ENCODE measurements around the gene CSH2.

CSH2 gene

GRCh38 chr17:63914471-63914870, 41.0 kb upstream of the CSH2 start:
- Histone ChIP-seq H3K9me2 (replicated peaks; ENCODE audit: insufficient read depth, low read length) (no peaks in the 10 kb centered on the region), H4K20me1 (ENCODE audit: low read depth, low read length) (no peaks in the 10 kb centered on the region), H3K4me3 (ENCODE audit: insufficient read depth, low read length, poor library complexity, severe bottlenecking) (no peak overlapping the region), H3K9ac (ENCODE audit: low read length) (no peak overlapping the region), H3K9me3 (ENCODE audit: insufficient read depth, low read length) (no peaks in the 10 kb centered on the region), H3F3A (ENCODE audit: insufficient read depth) (peaks cover 2% of the 10 kb centered on the region; the same call in 1 of the 2 replicates), H3K27me3 (ENCODE audit: low read length) (no peaks in the 10 kb centered on the region), H3K27ac (ENCODE audit: low read depth, low read length) (no peak overlapping the region), H3K79me2 (ENCODE audit: insufficient read depth, low read length) (no peaks in the 10 kb centered on the region), H3K36me3 (ENCODE audit: low read length) (no peaks in the 10 kb centered on the region), H2AFZ (ENCODE audit: low read depth, low read length, severe bottlenecking) (no peak overlapping the region), H3K4me2 (ENCODE audit: low read depth, low read length, poor library complexity, severe bottlenecking) (no peak overlapping the region)
- no peak for TF ChIP-seq EZH2phosphoT487 (conservative IDR thresholded peaks at IDR 0.05; ENCODE audit: low read length)
- TF ChIP-seq, protein P1, sequence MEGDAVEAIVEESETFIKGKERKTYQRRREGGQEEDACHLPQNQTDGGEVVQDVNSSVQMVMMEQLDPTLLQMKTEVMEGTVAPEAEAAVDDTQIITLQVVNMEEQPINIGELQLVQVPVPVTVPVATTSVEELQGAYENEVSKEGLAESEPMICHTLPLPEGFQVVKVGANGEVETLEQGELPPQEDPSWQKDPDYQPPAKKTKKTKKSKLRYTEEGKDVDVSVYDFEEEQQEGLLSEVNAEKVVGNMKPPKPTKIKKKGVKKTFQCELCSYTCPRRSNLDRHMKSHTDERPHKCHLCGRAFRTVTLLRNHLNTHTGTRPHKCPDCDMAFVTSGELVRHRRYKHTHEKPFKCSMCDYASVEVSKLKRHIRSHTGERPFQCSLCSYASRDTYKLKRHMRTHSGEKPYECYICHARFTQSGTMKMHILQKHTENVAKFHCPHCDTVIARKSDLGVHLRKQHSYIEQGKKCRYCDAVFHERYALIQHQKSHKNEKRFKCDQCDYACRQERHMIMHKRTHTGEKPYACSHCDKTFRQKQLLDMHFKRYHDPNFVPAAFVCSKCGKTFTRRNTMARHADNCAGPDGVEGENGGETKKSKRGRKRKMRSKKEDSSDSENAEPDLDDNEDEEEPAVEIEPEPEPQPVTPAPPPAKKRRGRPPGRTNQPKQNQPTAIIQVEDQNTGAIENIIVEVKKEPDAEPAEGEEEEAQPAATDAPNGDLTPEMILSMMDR (IDR thresholded peaks at IDR 0.05; ENCODE audit: insufficient read depth, low read length, poor library complexity, severe bottlenecking) = no peak

GRCh38 chr17:63911657-63912100, 38.2 kb upstream of the CSH2 start:
- H3K4me3 ChIP-seq (ENCODE audit: insufficient read depth, low read length, poor library complexity, severe bottlenecking) = no peak overlapping the region
- no peaks in the 10 kb centered on the region for H3K79me2 ChIP-seq (ENCODE audit: insufficient read depth, low read length)
- no peaks in the 10 kb centered on the region for H4K20me1 ChIP-seq (ENCODE audit: low read depth, low read length)
- no peak overlapping the region for H3K4me2 ChIP-seq (ENCODE audit: low read depth, low read length, poor library complexity, severe bottlenecking)
- H3K9me2 ChIP-seq (replicated peaks; ENCODE audit: insufficient read depth, low read length) = no peaks in the 10 kb centered on the region
- no peak overlapping the region for H2AFZ ChIP-seq (ENCODE audit: low read depth, low read length, severe bottlenecking)
- H3K27me3 ChIP-seq (ENCODE audit: low read length) = no peaks in the 10 kb centered on the region
- no peaks in the 10 kb centered on the region for H3F3A ChIP-seq (ENCODE audit: insufficient read depth)
- H3K9ac ChIP-seq (ENCODE audit: low read length) = no peak overlapping the region
- no peaks in the 10 kb centered on the region for H3K36me3 ChIP-seq (ENCODE audit: low read length)
- no peak for TF ChIP-seq EZH2phosphoT487 (conservative IDR thresholded peaks at IDR 0.05; ENCODE audit: low read length)
- TF ChIP-seq, protein P1 (IDR thresholded peaks at IDR 0.05; ENCODE audit: insufficient read depth, low read length, poor library complexity, severe bottlenecking) = peak; percentile 23
- H3K27ac ChIP-seq (ENCODE audit: low read depth, low read length) = no peak overlapping the region
- no peaks in the 10 kb centered on the region for H3K9me3 ChIP-seq (ENCODE audit: insufficient read depth, low read length)

DNA sequence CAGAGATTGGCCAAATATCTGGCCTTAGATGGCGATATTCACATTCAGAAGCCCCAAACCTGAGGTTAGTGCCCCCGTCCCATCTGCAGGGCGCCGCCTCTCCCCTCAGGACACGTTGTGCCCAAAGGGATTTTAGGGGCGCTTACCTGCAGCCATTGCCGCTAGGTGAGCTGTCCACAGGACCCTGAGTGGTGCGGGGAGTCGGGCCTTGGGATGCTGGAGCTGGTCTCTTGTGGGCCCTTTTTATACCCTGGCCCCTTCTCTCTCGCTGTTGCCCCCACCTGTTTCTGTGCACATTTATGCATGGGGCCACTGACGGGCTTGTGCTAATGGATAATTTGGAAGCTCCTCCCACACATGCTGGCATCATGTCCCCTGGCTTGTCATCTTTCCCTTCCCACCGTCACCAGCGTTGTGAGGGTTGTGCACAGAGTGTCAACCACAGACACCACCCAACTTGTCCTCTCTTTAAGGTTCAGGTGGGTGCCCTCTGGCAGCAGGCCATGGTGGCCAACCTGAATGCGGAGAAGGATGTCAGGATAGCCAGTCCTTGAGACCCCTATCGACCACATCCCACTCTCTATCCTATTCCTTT, 37.7 kb upstream of the CSH2 start, which contains the start of gene CSHL1:
CSHL1 (minus strand) TSS at position 218 of the 595 bp plus-strand sequence; CDS start at position 156, 62 bp downstream.
- H3K9ac ChIP-seq (ENCODE audit: low read length) = no peak within 1 kb of the TSS
- H3K27ac ChIP-seq (ENCODE audit: low read depth, low read length) = no peak within 1 kb of the TSS
- H3K36me3 ChIP-seq (ENCODE audit: low read length) = no peaks in the 10 kb centered on the region
- no peaks in the 10 kb centered on the region for H3F3A ChIP-seq (ENCODE audit: insufficient read depth)
- H3K79me2 ChIP-seq (ENCODE audit: insufficient read depth, low read length) = no peaks in the 10 kb centered on the region
- H3K9me2 ChIP-seq (replicated peaks; ENCODE audit: insufficient read depth, low read length) = no peaks in the 10 kb centered on the region
- no peaks in the 10 kb centered on the region for H3K27me3 ChIP-seq (ENCODE audit: low read length)
- TF ChIP-seq, protein P1 (IDR thresholded peaks at IDR 0.05; ENCODE audit: insufficient read depth, low read length, poor library complexity, severe bottlenecking) = no peak
- no peak for TF ChIP-seq EZH2phosphoT487 (conservative IDR thresholded peaks at IDR 0.05; ENCODE audit: low read length)
- no peaks in the 10 kb centered on the region for H3K9me3 ChIP-seq (ENCODE audit: insufficient read depth, low read length)
- H3K4me3 ChIP-seq (ENCODE audit: insufficient read depth, low read length, poor library complexity, severe bottlenecking) = no peak within 1 kb of the TSS
- no peak within 1 kb of the TSS for H2AFZ ChIP-seq (ENCODE audit: low read depth, low read length, severe bottlenecking)
- no peaks in the 10 kb centered on the region for H4K20me1 ChIP-seq (ENCODE audit: low read depth, low read length)
- no peak within 1 kb of the TSS for H3K4me2 ChIP-seq (ENCODE audit: low read depth, low read length, poor library complexity, severe bottlenecking)
